DMS53 (cell line): ENCODE results near the gene RCL1.
A peak's percentile ranks its signal among the peaks of the same experiment; 100 is the strongest.
"Not testable (repeated sequence)": the region's sequence is repeated elsewhere in the genome, so short reads cannot be mapped to it uniquely, and the experiment has no call there.

Source experiments
- DNase-seq: peaks from one replicate; lab custom pipeline; 2025; lab: John Stamatoyannopoulos, UW

The RCL1 gene, protein sequence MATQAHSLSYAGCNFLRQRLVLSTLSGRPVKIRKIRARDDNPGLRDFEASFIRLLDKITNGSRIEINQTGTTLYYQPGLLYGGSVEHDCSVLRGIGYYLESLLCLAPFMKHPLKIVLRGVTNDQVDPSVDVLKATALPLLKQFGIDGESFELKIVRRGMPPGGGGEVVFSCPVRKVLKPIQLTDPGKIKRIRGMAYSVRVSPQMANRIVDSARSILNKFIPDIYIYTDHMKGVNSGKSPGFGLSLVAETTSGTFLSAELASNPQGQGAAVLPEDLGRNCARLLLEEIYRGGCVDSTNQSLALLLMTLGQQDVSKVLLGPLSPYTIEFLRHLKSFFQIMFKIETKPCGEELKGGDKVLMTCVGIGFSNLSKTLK

DNA sequence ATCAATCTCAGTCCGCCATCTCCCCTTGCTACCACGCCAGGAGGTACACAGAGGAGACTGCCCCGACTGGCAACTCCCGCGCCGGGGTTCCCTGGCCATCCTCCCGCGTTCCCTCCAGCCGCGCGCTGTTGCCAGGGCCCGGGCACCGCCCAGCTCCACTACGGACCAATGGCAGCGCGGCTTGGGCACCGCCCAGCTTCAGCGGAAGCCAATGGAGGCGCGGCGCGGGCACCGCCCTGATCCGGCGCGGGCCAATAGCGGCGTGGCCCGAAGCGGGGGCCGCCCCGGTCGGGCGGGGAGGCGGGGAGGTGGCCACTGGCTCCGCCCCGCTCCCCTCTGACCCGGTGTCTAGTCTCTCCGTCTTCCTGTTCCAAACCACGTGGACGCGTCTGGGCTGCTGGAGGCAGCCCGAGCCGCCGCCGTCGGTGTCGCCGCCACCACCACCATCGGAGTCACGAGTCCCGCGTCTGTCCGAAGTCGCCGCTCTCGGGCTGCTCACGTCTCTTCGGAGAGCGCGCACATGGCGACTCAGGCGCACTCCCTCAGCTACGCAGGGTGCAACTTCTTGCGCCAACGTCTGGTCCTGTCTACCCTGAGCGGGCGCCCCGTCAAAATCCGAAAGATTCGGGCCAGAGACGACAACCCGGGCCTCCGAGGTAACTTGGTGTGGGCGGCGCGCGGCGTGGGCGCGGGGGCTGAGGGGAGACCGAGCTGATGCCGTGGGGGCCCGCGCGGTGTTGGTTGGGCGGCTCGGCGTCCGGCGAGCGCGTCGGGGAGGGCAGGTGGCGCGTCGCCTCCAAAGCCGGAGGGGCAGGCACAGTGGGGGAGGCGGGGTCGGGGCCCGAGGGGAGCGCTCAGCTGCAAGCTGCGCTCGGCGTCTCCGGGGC lies at the start of gene RCL1:
Gene RCL1, plus strand, starts transcription at position 373 of the 887 bp plus-strand sequence. Its CDS starts 148 bp downstream, at position 521.
- peak; percentile 91 for DNase-seq

DNA sequence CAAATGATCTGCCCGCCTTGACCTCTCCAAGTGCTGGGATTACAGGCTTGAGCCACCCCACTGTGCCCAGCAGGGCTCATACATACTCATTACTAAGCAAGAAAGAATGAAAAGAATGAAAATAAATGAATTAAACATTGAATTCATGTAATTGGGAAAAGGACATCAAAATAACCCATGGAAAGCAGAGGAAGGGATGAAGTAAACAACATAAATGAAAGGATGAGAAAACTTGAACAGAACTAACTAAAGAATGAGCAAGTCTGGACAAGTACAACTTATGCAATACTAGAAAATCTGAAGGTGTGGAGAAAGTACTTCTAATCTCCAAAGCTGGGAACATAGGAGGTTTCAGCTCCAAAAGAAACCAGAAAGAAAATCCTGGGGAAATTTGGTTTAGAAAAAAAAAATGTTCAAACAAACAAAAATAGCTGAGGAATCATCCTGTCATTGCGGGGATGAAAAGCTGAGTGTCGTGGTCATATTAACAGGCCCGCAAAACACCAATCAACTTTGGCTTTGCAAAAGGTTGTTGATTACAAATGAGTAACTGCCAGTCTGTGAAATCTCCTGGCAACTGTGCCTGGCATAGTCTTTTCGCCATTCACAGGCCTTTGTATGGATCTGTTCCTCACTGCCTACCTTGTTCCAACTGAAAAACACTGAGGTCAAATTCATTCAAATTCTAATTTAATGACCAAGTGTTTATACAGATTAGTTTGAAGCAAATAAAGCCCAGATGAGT lies 49.4 kb upstream of the RCL1 start:
- DNase-seq, result no peak

DNA sequence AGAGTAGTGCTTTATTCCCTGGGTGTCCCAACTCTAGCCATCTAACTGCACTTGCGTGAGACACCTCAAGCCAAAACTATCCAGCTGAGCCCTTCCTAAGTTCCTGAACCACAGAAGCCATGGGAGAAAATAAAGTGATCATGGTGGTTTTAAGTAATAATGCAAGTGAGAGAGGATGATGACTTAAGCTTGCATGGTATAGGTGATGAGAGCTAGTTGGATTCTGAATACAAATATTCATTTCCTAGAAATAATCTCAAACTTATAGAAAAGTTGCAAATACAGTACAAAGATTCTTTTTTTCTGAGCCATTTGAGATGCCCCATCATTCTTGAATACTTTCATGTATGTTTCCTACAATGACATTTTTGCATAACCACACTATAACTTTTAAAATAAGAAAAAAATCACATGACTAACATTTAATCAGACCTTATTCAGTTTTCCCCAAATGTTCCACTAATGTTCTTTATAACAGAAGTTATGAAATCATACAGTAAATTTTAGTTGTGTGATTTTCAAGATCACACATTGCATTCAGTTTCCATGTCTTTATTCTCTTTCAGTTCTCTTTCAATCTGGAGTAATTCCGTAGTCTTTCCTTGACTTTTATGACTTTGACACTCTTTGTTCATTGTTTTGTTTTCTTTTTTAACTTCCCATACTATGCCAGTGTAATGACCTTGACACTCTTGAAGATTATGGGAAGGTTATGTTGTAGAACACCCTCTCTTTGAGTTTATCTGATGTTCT lies 46.3 kb upstream of the RCL1 start:
- DNase-seq, result no peak

- DNase-seq, result no peak
Observed at GRCh38 chr9:4748612-4749011, 44.1 kb upstream of the RCL1 start.

DNA sequence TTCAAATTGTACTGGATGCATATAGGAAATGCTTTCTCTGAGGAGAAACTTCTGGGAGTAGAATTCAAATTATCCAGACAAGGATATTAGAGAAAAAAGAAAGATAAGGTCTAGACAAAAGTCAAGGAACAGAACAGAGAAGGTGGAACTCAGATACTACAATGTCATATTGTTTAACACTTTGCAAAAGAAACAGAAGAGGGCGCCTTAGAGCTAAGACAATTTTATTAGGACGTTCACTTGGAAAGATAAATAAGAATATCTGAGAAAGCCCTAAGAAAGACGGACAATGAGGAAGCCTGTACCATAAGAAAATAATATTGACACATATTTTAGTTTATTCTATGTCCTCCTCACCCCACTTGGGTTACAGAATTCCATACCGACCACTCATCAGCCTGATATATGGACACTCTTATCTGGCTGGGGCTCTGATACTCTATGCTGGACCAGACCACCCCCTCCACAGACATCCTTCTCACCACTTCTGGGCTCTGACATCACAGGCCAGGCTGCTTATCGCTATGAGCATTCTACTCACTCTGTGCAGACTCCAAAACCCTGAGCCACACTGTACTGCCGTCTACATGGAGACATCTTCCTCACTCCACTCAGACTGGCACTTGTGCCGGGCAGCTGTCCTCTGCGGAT lies 42.6 kb upstream of the RCL1 start:
- DNase-seq, result peak; percentile 7

DNA sequence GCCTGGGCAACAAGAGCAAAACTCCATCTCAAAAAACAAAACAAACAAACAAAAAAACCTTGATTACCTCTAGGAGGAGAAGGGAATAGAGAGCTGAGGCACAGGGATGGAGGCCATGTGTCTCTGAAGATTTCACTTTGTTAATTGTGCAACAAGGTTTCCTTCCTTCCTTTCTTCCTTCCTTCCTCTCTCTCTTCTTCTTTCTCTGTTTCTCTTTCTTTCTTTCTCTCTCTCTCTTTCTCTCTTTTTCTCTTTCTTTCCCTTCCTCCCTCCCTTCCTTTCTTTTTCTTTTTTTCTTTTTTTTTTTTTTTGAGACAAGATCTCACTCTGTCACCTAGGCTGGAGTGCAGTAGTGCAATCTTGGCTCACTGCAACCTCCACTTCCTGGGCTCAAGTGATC lies 38.2 kb upstream of the RCL1 start:
- DNase-seq, result not testable (repeated sequence)

DNA sequence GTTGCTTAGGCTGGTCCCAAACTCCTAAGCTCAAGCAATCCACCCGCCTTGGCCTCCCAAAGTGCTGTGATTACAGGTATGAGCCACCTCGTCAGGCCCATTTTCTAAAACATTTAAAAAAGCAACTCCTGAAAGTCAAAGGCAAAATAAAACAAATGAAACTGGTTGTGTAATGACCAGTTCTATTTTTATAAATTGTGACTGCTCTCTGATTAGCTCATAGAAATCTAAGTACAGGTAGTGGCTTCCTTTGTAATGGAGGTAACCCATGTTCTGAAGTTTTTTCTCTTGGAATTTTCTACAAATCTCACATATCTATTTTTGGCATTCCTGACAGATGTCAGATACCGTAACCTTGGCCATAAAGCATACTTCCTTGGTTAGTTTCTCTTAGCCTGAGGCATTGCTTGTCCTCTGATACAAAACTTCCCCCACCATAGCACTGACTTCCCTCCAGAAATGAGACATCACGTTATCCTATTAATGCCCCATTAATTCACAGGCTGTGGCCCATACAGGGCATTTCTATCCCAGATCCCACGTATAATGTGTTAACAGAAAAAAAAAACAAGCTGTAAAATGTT lies 37.6 kb upstream of the RCL1 start:
- no peak for DNase-seq

- no peak for DNase-seq
Observed at GRCh38 chr9:4756420-4756819, 36.3 kb upstream of the RCL1 start.

GRCh38 chr9:4760122-4760521 lies 32.6 kb upstream of the RCL1 start:
- DNase-seq, result no peak

GRCh38 chr9:4762108-4762885 lies 30.4 kb upstream of the RCL1 start:
- DNase-seq, result peak; percentile 70

- no peak for DNase-seq
Observed at GRCh38 chr9:4762886-4763541, 29.7 kb upstream of the RCL1 start.

DNA sequence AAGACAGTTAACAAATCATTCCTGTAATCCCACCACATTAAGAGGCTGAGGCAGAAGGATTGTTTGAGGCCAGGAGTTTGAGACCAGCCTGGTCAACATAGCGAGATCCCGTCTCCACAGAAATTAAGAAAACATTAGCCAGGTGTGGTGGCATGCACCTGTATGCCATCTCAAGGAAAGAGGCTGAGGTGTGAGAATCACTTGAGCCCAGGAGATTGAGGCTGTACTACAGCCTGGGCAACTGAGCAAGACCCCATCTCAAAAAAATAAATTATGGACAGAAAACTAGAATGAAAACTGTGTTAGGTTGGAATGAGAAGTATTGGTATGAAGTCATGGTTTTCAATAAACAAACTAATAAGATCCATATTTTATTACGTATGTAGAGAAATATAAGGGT lies 28.7 kb upstream of the RCL1 start:
- DNase-seq, result no peak

DNA sequence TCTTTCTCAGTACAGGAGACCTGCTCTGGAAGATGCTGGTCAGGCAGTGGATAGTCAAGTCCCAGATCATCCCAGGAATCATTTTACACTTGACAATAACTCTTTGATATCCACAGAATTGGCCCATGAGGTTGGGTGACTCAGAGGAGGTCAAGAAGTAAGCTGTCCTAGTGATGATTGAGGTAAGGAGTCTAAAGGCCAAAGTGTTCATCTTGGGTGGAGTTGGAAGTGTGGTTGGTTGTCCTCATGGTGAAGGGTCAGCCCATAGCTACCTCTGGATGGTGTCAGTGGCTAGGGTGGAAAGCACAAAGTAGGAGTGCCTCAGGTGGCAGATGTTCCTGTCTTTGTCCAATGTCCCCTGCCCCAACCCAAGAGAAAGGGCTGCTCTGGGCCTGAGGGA lies 24.1 kb upstream of the RCL1 start:
- DNase-seq, result no peak

- peak; percentile 2 for DNase-seq
Observed at GRCh38 chr9:4769321-4770080, 23.2 kb upstream of the RCL1 start.

GRCh38 chr9:4771788-4772187 lies 21.0 kb upstream of the RCL1 start:
- DNase-seq, result no peak

- no peak for DNase-seq
Observed at GRCh38 chr9:4774209-4774608, 18.5 kb upstream of the RCL1 start.

- not testable (repeated sequence) for DNase-seq
Observed at GRCh38 chr9:4774958-4775357, 17.8 kb upstream of the RCL1 start.

DNA sequence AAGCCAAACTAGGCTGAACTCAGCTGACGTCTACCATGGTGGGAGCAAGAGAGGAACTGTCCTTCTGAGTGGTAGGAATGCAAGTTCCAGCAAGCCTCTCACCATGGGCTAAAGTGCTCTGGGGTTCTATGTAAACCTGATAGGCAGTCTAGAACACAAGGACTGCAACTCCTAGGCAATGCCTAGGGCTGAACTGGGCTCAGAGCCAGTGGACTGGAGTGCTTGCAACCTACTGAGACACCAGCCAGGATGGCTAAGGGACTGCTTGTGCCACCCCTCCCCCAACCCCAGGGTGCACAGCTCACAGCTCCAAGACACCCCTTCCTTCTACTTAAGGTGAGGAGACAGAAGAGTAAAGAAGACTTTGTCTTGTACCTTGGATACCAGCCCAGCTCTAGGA lies 12.1 kb upstream of the RCL1 start:
- no peak for DNase-seq

GRCh38 chr9:4781408-4781807 lies 11.3 kb upstream of the RCL1 start:
- no peak for DNase-seq
